Kidney tubule cell (primary cell): ENCODE data around the gene HLA-DQA2.
"Not testable (repeated sequence)": the region's sequence is repeated elsewhere in the genome, so short reads cannot be mapped to it uniquely, and the experiment has no call there.

ENCODE experiments used
- DNase-seq: peaks from one replicate; pipeline ENCODE4 v3.0.0-alpha.2; 2018; ENCODE audit warnings: low spot score

The HLA-DQA2 gene

GRCh38 chr6:32779036-32779435 lies 37.8 kb downstream of the HLA-DQA2 start:
- no peak for DNase-seq

- not testable (repeated sequence) for DNase-seq
Observed at GRCh38 chr6:32782923-32783322, 41.7 kb downstream of the HLA-DQA2 start.

- peak; percentile 62 for DNase-seq
Observed at GRCh38 chr6:32785781-32786533, 44.8 kb downstream of the HLA-DQA2 start.

GRCh38 chr6:32790306-32790705 lies 49.1 kb downstream of the HLA-DQA2 start:
- peak; percentile 50 for DNase-seq

GRCh38 chr6:32792901-32793435 lies 51.8 kb downstream of the HLA-DQA2 start:
- no peak for DNase-seq

GRCh38 chr6:32794510-32794909 lies 53.3 kb downstream of the HLA-DQA2 start:
- no peak for DNase-seq
